Calu3 (cell line): ENCODE data around the gene SIX2. TPM values are rescaled to one million over a fixed set of nuclear protein-coding genes. Genes with fewer than 3 reads are reported as not detected.
A peak's percentile ranks its signal among the peaks of the same experiment; 100 is the strongest.

Experiments used
- BruUV-seq: library from RNA; stranded (reverse); fragments of 400-500 nt; replicated peaks from 2 replicates; lab custom pipeline; 2021; lab: Mats Ljungman, UMichigan
- CTCF ChIA-PET: fragments of 300-600 bp; sonication (Branson Sonifier 250); formaldehyde crosslinking; loops from one replicate; lab custom pipeline; 2022; ENCODE audit warnings: antibody characterized with exemption; lab: Charles Lee
- DNase-seq: peaks from one replicate; pipeline ENCODE4 v3.0.0; 2022
- H3K27ac Mint-ChIP-seq: one replicate; pipeline ENCODE4 v1.8.0; 2022; ENCODE audit warnings: mixed read lengths; ENCODE audit not compliant: unreplicated experiment
- H3K27me3 Mint-ChIP-seq: one replicate; pipeline ENCODE4 v1.8.0; 2022; ENCODE audit warnings: mixed read lengths; ENCODE audit not compliant: unreplicated experiment
- H3K36me3 Mint-ChIP-seq: one replicate; pipeline ENCODE4 v1.8.0; 2022; ENCODE audit warnings: mild to moderate bottlenecking, moderate library complexity, mixed read lengths; ENCODE audit not compliant: insufficient read depth, unreplicated experiment
- H3K4me1 Mint-ChIP-seq: one replicate; pipeline ENCODE4 v1.8.0; 2022; ENCODE audit warnings: mild to moderate bottlenecking, low read depth, mixed read lengths; ENCODE audit not compliant: unreplicated experiment
- H3K4me3 Mint-ChIP-seq: one replicate; pipeline ENCODE4 v1.8.0; 2022; ENCODE audit warnings: mild to moderate bottlenecking, low read depth, moderate library complexity, mixed read lengths; ENCODE audit not compliant: unreplicated experiment
- H3K9me3 Mint-ChIP-seq: one replicate; pipeline ENCODE4 v1.8.0; 2022; ENCODE audit warnings: low read depth, mixed read lengths; ENCODE audit not compliant: unreplicated experiment
- intact Hi-C: fragments of 100-400 bp; cut with micrococcal nuclease; formaldehyde crosslinking; loops from one replicate; pipeline ENCODE4 v1.10.0; 2022; ENCODE audit not compliant: unreplicated experiment
- total RNA-seq: library from RNA; stranded (reverse); gene quantifications from 2 replicates; pipeline ENCODE4 v1.2.3, GENCODE V29; 2022
- TF ChIP-seq, protein P1 (sequence below): fragments of 200-600 bp; IDR thresholded peaks from one replicate; pipeline ENCODE4 v1.8.0; 2022; ENCODE audit warnings: antibody characterized with exemption; ENCODE audit not compliant: unreplicated experiment

Gene SIX2
- total RNA-seq, 1 experiment from 2014 or later = not detected

DNA sequence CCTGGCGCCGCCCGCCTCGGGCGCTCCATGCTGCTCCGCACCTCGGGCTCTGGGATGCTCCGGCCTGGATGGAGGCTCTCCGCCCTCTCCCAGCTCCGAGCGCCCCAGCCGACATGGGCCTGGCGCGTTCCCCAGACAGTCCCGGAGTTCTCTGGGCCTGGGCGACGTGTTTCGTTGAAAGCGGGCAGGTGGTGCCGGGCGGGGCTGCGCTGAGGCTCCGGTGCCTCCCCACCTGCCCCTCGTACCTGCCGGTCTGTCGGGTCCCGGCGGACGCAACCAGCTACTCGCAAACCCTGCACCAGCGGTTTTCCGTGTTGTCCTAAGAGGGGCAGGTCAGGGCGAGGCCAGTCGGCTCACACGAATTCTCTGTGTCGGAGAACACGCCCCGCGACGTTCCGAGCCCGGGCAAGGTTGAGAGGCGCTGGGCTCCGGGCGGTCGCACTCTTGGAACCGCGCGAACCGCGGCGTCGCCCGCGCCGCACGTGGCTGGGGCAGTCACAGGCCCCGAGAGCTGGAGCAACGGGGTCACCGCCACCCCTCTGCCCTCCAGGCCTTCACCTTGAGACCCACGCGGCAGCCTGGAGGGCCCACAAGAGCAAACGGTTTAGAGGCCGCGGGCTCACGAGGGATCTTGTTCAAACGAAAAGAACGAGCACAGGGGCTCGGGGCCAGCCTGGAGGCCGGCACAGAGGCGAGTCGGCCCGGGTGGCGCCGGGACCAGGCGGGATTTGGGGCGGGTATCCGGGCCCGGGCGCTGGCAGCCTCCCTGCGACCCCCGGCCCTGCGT lies 4.2 kb upstream of the SIX2 start:
- Mint-ChIP-seq H3K27me3 (peaks cover 85% of the 10 kb centered on the region), H3K36me3 (peaks cover 13% of the 10 kb centered on the region), H3K4me1 (no peaks in the 10 kb centered on the region), H3K9me3 (no peaks in the 10 kb centered on the region), H3K27ac (no peak overlapping the region), H3K4me3 (no peak overlapping the region)
- no TSS peak for BruUV-seq
- no peak for DNase-seq
- TF ChIP-seq, protein P1, sequence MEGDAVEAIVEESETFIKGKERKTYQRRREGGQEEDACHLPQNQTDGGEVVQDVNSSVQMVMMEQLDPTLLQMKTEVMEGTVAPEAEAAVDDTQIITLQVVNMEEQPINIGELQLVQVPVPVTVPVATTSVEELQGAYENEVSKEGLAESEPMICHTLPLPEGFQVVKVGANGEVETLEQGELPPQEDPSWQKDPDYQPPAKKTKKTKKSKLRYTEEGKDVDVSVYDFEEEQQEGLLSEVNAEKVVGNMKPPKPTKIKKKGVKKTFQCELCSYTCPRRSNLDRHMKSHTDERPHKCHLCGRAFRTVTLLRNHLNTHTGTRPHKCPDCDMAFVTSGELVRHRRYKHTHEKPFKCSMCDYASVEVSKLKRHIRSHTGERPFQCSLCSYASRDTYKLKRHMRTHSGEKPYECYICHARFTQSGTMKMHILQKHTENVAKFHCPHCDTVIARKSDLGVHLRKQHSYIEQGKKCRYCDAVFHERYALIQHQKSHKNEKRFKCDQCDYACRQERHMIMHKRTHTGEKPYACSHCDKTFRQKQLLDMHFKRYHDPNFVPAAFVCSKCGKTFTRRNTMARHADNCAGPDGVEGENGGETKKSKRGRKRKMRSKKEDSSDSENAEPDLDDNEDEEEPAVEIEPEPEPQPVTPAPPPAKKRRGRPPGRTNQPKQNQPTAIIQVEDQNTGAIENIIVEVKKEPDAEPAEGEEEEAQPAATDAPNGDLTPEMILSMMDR = no peak
- intact Hi-C loops = no loop called here
- CTCF ChIA-PET = no interaction called here

DNA sequence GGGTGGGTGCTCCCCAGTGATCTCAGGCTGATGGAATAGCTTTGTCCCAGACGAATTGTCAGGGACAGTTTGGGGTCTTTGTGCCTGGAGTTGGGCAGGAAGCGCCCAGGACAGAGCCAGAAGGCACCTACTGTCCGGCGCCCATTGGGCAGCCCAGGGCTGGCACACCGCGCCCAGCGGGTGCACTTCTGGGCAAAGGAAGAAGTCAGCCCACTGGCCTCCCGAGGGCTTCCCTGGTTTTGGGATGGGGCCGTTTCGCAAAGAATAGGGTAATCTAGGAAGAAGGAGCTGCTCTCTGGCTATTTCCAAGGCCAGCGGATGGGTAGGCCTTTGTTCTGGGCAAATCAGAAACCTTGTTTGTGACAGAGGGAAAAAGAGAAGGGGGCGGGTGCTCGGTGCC lies 3.5 kb upstream of the SIX2 start:
- Mint-ChIP-seq H3K27me3 (peaks cover 78% of the 10 kb centered on the region), H3K4me3 (no peak overlapping the region), H3K4me1 (no peaks in the 10 kb centered on the region), H3K36me3 (peaks cover 13% of the 10 kb centered on the region), H3K27ac (no peak overlapping the region), H3K9me3 (no peaks in the 10 kb centered on the region)
- CTCF ChIA-PET = no interaction called here
- TF ChIP-seq, protein P1 = no peak
- intact Hi-C loops = no loop called here
- no TSS peak for BruUV-seq
- no peak for DNase-seq

DNA sequence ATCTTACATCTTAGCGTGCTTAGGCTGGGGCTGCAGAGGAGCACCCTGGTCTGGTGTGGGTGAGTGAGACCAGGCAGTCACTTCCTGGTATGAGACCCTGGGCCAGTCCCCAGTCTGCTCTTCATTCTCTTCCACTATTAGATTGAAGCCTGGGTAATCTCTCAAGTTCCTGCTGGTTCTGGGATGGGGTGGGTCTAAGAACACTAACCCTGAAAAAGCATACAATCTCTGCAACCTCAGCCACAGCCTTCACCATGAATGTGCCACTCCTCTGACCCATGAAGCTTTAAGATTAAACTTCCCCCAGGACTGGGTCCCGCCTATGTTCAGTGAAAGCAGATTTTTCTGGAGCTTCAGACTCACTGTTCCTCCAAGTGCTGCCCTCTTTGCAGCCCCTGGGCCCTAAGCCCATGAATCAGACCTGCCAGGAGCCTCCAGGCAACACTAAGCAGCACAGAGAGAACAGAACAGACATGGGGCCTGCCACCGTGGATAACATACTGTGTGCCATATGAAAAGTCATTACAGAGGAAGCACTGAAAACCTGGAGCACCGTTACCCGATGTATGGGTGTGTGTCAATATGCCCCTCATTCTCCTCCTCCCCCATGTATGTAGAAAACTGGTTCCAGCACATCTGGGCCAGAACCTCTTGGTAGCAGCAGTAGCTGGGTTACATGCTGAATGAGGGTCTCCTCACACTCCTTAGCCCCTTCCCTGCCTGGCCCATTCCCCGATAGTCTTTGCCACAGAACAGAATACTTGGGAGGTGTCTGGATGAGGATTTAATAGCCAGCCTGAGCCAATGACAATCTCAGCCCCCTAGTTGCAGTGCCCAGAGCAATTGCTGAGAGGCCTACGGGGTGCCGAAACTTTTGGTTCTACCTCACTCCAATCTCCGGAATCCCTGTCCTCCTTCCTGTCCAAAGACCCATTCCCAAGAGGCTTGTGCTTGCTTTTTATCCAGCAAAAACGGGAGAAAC lies 2.7 kb upstream of the SIX2 start:
- TF ChIP-seq, protein P1 = no peak
- no peak for DNase-seq
- peaks cover 13% of the 10 kb centered on the region for H3K36me3 Mint-ChIP-seq
- CTCF ChIA-PET = interaction anchor here (1.3 kb wide), 1 partner anchor 13 kb away, joined by 5 read pairs; no protein-coding TSS in a partner anchor
- no peaks in the 10 kb centered on the region for H3K9me3 Mint-ChIP-seq
- H3K4me3 Mint-ChIP-seq = no peak overlapping the region
- no peaks in the 10 kb centered on the region for H3K4me1 Mint-ChIP-seq
- H3K27me3 Mint-ChIP-seq = peaks cover 73% of the 10 kb centered on the region
- intact Hi-C loops = no loop called here
- no TSS peak for BruUV-seq
- no peak overlapping the region for H3K27ac Mint-ChIP-seq

DNA sequence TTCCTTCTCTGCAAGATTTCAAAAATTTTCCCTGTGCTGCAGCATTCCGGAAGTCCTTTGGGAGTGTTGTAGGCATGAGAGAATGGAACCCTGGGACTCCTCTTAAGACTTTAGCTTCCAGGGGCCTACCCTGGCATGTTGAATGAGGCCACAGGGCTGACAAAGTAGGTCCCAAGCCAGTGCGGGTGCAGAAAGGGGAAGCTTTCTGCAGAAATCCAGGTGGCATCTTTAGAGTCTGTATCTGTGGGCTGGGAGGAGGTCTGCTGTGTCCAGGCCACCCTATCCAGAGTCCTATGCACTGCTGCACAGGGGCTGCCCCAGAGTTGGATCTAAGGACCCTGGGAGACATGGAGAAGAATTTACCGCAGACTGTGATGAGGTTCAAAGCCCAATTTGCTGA lies 1.9 kb upstream of the SIX2 start:
- peak overlapping the region; percentile 84 for H3K4me3 Mint-ChIP-seq
- H3K9me3 Mint-ChIP-seq = no peaks in the 10 kb centered on the region
- H3K36me3 Mint-ChIP-seq = peaks cover 13% of the 10 kb centered on the region
- H3K27me3 Mint-ChIP-seq = peaks cover 73% of the 10 kb centered on the region
- CTCF ChIA-PET = interaction anchor here (1.3 kb wide), 1 partner anchor 14 kb away, joined by 5 read pairs; no protein-coding TSS in a partner anchor
- no peak for DNase-seq
- no peak overlapping the region for H3K27ac Mint-ChIP-seq
- H3K4me1 Mint-ChIP-seq = no peaks in the 10 kb centered on the region
- intact Hi-C loops = no loop called here
- BruUV-seq = no TSS peak
- TF ChIP-seq, protein P1 = no peak
